Activated CD8-positive, alpha-beta memory T cell treated with anti-CD3 and anti-CD28 coated beads, Interleukin-2, amount 50 U/mL, for 24 hours (primary cell): ENCODE measurements around the gene PRDM16.

Experiments used
- DNase-seq: peaks from one replicate; pipeline ENCODE4 v3.0.0-alpha.2; 2020; ENCODE audit errors: extremely low read depth

The PRDM16 gene

GRCh38 chr1:3304692-3305091 lies 235.7 kb downstream of the PRDM16 start:
- DNase-seq = no peak

GRCh38 chr1:3305156-3305555 lies 236.2 kb downstream of the PRDM16 start:
- DNase-seq = no peak

GRCh38 chr1:3306583-3307291 lies 237.7 kb downstream of the PRDM16 start:
- no peak for DNase-seq

- no peak for DNase-seq
These were observed 238.4 kb downstream of the PRDM16 start for GRCh38 chr1:3307359-3307758.

- DNase-seq = no peak
These were observed 239.1 kb downstream of the PRDM16 start for GRCh38 chr1:3308053-3308452.

- no peak for DNase-seq
These were observed 241.9 kb downstream of the PRDM16 start for GRCh38 chr1:3310718-3311400.

- DNase-seq = no peak
These were observed 242.7 kb downstream of the PRDM16 start for GRCh38 chr1:3311711-3312110.

- no peak for DNase-seq
These were observed 243.4 kb downstream of the PRDM16 start for GRCh38 chr1:3312310-3312897.

- DNase-seq = peak; percentile 24
These were observed 244.0 kb downstream of the PRDM16 start for GRCh38 chr1:3312898-3313575.

GRCh38 chr1:3313576-3313950 lies 244.6 kb downstream of the PRDM16 start:
- DNase-seq = no peak

GRCh38 chr1:3314491-3315381 lies 245.7 kb downstream of the PRDM16 start:
- DNase-seq = no peak

GRCh38 chr1:3315399-3316339 lies 246.7 kb downstream of the PRDM16 start:
- DNase-seq = no peak

GRCh38 chr1:3316340-3316943 lies 247.4 kb downstream of the PRDM16 start:
- DNase-seq = no peak

GRCh38 chr1:3317456-3317855 lies 248.5 kb downstream of the PRDM16 start:
- no peak for DNase-seq

- DNase-seq = no peak
These were observed 249.3 kb downstream of the PRDM16 start for GRCh38 chr1:3318329-3318728.

GRCh38 chr1:3319874-3320245 lies 250.9 kb downstream of the PRDM16 start:
- DNase-seq = no peak

- DNase-seq = no peak
These were observed 251.5 kb downstream of the PRDM16 start for GRCh38 chr1:3320246-3321152.

- DNase-seq = no peak
These were observed 252.8 kb downstream of the PRDM16 start for GRCh38 chr1:3321559-3322449.
